KG1 (cell line): ENCODE data around the gene WDR88.
"Not testable (repeated sequence)": the region's sequence is repeated elsewhere in the genome, so short reads cannot be mapped to it uniquely, and the experiment has no call there.

Source experiments
- DNase-seq: peaks from one replicate; lab custom pipeline; 2025; lab: John Stamatoyannopoulos, UW

Gene WDR88, protein sequence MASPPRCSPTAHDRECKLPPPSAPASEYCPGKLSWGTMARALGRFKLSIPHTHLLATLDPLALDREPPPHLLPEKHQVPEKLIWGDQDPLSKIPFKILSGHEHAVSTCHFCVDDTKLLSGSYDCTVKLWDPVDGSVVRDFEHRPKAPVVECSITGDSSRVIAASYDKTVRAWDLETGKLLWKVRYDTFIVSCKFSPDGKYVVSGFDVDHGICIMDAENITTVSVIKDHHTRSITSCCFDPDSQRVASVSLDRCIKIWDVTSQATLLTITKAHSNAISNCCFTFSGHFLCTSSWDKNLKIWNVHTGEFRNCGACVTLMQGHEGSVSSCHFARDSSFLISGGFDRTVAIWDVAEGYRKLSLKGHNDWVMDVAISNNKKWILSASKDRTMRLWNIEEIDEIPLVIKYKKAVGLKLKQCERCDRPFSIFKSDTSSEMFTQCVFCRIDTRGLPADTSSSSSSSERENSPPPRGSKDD

DNA sequence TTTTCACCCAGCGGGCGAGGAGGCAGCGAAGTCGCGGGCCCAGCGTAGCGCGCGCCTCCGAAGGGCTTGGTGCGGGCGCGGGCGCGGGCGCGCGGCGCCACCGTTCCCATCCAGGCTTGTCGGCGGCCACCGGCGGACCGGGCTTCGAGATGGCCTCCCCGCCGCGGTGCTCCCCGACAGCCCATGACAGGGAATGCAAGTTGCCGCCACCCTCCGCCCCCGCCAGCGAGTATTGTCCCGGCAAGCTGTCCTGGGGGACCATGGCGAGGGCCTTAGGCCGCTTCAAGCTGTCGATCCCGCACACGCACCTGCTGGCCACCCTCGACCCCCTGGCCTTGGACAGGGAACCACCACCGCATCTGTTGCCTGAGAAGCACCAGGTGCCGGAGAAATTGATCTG, at the start of gene WDR88:
Gene WDR88 (plus strand): TSS at position 94 of the 400 bp plus-strand sequence. CDS start 56 bp downstream, at position 150.
- DNase-seq = no peak

DNA sequence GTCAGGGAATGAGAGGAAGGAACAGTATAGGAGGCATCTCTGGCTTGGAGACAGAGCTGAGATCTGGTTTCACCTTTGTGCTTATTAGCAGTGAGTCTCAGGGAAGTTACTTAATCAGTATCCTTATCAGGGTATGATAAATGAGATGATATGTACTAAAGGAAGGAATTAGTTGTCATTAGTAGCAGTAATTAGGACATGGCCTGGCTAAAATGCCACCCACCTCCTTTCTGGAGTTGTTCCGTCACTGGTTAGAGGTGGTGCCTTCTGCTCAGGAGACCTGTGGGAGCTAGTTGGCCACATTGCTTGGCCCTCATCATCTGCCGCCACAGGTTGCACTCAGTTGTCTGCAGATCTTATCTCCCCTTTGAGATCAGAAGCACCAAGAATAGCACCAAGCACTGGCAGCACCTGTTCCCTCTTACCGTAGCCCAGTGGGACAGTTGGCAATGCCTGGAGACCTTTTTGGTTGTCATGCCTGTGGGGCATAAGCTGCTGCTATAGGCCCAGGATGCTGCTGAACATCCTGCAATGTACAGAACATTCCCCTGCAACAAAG, 46.3 kb upstream of the WDR88 start:
- DNase-seq = no peak

DNA sequence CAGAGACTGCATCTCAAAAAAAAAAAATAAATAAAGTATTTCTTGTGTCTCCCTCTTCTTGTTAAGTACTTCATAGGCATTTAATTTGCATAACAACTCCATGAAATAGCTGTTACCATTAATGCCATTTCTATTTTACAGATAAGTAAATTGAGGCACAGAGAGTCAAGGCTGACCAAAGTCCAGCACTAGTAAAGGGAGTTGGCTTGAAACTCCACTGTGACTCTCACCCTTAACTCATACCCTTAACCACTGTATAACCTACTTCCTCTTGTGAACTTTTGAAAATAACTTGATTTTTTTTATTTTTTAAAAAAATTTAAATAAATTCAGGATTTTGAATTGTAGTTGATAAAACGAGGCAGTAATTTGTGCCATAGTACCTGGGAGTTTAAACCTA, 45.0 kb upstream of the WDR88 start:
- no peak for DNase-seq

DNA sequence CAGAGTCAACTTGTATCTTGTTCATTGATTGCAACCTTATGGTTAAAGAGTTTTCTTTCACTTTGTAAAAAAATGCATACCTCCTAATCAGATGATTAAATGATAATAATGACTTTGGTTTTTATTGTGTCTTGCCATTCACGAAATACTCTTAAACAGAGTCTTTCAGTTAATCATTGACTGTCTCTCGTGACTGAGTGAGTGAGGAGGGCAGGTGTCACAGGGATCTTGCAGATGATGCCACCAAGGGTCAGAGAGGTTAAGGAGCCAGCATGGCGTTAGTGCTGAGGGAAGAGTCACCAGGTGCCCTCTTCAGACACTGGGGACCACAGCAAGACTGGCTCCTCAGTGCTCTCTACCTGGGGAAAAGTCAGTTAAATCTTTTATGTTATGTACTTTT, 42.9 kb upstream of the WDR88 start:
- DNase-seq = no peak

DNA sequence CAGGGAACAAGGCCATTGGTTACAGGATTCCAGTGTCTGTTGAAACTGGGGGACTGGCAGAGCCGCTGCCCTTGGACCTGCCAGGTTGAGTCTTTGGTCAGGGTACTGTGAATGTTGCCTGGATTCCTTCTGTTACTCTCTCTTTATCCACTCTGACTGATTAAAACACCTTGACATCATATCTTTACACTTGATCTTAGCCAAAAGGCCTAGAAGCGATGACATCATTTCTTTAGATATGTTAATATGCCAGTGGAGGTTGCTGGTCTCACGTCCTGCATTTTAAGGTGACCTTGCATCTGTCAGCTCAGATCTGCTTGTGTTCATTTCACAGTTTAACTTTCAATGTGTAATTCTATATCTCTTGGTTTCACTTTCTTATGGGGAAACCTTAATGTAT, 41.7 kb upstream of the WDR88 start:
- DNase-seq = no peak

DNA sequence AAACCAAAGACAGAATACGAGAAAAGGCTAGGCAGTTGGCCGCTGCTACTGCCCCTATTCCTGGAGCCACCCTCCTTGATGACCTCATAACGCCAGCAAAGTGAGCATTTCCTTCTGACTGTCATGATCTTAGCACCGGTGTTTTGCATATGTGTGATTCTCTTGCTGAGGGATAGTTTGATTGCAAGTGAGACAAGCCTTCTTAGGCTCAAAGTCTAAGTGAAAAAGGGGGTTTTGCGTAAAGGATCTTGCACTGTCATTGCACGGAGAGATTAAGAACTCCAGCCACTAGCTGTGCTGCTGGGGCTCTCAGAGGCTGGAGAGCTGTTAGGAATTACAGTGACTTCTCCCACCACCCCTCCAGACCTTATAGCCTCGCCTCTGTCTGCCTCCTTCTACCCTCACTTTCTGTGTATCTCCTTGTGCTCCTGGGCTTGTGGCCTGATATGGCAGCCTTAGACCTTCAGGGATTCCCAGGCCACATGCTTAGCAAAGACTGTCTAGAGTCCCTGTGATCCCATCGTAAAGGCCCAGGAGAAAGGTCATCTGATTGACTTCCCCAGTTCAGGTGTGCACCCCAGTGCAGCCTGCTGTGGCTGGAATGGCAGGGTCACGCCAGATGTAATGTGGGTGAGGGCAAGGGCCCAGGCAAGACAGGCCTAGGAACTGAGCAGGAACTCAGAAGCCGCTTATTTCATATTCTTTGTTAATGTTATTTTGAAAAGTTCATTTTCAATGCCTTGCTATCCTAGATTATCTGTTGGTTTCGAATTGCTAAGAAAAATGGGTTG, 38.3 kb upstream of the WDR88 start:
- no peak for DNase-seq

DNA sequence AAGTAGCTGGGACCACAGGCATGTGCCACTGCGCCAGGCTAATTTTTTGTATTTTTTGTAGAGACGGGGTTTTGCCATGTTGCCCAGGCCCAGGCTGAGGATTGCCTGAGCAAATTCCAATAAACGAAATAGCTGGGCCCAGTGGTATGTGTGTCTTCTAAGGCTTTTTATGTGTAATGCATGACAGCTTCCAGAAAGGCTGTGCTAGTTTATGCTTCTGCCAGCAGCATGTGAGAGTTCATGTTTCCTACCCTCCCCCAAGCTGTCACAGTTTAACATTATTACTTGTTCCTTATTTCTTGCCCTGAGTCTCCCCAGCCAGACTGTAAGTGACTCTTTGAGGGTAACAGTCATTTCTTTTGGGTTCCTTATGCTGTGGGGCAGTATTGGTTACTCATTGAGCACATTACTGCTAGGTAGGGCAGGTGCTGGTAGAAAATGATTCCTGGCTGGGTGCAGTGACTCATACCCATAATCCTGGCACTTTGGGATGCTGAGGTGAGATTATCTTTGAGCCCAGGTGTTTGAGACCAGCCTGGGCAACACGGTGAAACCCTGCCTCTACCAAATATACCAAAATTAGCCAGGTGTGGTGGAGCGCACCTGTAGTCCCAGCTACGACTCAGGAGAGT, 37.4 kb upstream of the WDR88 start:
- DNase-seq = no peak

DNA sequence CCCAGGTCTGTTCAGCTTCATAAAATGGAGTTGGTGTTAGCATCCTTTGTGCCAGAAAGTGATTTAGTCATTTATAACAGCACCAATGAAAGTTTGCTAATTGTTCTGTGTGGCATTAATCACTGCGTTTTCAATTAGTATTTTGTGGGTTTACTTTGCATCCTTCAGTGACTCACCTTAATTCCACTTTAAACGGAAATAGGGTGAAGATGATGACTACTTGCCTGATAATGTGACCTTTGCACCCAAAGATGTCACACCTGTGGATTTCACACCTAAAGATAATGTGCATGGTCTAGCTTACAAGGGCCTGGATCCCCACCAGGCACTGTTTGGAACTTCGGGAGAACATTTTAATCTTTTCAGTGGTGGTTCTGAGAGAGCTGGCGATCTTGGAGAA, 35.9 kb upstream of the WDR88 start:
- no peak for DNase-seq

DNA sequence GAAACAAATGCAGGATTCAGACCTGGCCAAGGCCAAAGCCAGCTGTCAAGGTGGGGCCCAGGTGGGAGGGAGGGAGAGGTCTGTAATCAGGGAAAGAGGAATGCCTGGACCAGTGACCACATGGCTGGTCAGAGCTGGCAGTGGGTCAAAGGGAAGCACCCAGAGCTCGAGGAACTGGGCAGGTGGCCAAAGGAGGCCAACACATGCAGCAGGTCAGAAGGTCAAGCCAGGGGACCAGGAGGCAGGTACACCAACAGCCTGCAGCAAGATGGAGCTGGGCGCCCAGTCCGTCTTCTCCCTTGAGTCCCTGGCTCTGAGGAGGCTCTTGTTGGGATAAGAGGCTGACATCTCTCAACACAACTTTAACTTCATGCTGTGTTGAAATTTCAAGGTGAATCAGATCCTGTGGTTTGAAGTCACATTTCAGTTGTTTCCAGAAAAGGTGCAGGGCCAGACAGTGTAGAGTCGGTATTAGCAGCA, 33.8 kb upstream of the WDR88 start:
- no peak for DNase-seq

DNA sequence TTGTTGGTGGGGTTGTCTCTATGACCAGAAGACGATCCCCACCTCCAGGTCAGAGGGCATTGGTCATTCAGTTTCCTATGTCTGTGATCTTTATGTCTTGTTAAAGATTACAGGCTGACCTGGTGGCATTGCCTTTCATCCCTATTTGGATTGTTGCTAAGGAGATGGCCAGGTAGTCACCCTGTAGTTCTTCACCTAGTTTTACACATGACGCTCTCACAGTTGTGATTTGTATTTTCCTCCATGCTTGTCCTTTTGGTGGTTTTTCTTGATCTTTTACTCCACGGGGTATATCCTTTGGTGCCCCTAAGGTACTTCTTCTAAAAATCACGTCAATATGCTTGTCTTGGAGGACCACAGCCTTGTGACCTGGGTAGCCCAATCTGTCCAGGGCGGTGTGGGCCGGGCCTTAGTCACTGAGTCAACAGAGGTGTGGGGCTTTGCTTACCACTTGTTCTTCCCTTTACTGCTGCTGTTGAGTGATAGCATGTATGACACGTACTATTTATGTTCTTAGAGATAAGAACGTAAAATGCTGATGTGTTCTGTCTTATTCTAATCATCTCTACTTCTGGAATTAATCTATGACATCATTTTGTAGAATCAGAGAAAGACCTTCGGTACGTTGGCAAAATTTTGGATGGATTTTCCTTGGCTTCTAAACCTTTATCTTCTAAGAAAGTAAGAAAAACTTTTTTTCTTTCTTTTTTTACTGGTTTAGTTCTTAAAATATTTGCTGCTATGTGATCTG, 30.8 kb upstream of the WDR88 start:
- no peak for DNase-seq

DNA sequence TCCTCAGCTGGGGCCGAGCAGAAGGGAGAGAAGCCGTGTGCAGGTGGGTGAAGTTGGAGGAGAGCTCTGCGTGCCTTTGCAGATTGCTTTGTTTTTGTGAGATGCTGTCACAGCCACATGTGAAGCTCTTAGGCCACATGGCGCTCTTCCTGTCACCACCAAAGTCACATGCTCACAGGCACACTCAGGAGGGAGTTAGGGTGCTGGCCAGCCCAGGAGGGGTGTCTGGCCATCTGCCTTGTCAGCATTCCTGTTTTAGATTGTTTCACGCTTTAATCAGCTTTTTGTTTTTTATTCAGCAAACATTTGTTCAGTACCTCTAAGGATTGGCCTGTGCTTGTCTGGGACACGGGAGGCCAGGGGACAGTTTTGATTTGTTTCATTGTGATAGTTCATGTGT, 29.0 kb upstream of the WDR88 start:
- no peak for DNase-seq

DNA sequence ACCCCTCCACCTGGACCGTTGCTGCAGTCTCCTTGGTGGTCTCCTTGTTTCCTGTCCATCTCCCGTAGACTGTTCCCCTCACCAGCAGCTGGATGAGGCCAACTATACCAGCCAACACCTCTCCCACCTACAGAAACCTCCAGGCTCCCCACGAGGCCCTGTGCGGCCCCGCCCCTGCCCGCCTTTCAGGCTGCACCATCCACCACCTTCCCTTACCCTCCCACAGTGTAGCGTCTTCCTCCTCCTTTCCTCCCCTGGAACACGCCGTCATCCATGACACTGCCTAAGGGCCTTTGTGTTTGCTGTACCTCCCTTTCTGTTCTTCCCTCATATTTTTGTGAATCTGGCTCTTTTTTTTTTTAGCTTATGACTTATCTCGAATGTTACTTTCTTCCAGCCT, 23.8 kb upstream of the WDR88 start:
- DNase-seq = no peak

DNA sequence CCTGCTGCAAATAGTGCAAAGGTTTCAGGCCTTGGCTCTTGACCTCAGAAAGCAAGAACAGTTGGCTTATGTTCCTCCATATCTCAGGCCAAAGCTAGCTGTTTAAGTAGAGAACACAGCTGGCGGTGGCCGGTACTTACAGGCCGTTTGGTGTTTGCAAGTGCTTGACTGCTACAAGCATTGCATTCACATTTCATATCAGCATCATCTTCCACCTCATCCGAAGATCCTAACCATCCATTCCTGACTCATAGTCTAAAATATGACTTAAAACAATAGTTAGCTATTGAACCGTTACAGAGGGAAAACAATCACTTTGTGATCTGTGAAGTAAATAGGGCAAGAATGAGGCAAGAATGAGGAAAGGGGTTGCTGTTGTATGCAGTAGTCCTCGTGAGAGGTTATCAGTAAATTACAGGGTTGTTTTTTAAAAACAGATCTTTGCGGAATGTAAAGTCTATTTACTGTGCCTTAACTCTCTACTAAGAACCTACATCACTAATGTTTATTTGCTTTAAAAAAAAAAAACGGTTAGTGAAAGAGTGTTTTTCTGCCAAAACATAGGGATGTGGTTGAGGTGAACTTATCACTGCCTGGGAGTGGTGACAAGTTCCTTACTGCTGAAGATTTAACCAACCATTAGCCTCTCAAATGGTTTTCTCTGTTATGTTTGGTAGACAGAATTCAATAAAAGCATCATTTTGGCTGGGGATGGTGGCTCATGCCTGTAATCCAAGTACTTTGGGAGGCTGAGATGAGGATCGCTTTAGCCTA, 21.6 kb upstream of the WDR88 start:
- no peak for DNase-seq

DNA sequence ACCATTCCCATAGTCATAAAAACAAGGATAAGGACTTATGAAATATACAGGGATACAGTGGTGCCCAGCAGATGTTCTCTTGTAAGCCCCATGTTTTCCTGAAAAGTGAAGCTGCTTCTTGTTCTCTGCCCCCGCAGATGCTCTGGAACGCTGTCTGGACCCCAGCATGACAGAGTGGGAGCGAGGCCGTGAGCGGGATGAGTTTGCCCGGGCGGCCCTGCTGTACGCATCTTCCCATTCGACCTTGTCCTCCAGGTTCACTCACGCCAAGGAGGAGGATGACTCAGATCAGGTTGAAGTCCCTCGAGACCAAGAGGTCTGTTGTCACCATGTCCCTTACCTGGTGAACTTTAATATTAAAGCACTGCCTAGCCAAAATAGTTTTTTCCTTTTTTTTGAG, 20.3 kb upstream of the WDR88 start:
- no peak for DNase-seq

DNA sequence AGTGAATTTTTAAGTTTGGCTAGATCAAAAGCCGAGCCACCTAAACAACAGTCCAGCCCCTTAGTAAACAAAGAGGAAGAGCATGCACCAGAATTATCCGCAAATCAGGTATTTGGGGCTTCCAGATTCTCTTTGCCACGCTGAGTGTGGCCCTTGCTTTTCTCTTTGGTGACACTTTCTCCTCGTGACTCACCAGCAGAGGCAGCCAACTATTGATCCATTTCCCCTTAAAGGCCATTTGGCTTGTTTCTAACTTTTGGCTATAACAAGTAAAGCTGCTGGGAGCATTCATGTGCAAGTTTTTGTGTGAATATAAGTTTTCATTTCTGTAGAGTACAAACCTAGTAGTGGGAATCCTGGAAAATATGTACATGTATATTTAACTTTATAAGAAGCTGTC, 17.6 kb upstream of the WDR88 start:
- no peak for DNase-seq

DNA sequence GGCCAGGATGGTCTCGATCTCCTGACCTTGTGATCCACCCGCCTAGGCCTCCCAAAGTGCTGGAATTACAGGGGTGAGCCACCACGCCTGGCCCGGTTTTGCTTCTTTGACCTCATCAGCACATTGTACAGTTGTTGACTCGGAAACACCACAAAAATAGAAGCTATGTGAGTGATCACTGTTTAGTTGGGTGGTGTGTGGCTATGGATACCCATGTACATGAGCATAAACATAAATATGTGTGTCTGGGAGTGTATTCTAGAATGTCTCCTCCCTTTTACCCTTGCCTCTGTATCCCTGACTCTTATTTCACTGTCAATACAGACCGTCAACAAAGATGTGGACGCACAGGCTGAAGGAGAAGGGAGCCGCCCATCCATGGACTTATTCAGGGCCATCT, 14.4 kb upstream of the WDR88 start:
- DNase-seq = no peak

DNA sequence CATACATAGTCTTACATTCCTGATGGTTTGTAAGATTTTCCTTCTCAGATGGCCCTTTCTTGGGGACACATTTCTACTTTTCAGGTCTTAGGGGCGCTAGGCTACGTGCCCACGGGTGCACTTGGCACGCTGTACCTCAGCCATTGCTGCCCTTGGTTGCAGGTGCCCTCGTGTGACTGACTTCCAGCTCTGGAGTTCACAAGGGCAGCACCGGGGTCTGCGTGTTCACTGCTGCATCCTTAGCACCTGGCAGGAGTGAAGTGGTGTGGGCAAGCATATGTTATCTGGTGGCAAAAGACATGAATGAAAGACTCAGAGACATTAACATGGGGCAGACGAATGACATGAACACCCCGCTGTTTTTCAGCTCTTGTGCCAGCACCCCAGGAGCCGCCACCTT, 13.3 kb upstream of the WDR88 start:
- DNase-seq = no peak

DNA sequence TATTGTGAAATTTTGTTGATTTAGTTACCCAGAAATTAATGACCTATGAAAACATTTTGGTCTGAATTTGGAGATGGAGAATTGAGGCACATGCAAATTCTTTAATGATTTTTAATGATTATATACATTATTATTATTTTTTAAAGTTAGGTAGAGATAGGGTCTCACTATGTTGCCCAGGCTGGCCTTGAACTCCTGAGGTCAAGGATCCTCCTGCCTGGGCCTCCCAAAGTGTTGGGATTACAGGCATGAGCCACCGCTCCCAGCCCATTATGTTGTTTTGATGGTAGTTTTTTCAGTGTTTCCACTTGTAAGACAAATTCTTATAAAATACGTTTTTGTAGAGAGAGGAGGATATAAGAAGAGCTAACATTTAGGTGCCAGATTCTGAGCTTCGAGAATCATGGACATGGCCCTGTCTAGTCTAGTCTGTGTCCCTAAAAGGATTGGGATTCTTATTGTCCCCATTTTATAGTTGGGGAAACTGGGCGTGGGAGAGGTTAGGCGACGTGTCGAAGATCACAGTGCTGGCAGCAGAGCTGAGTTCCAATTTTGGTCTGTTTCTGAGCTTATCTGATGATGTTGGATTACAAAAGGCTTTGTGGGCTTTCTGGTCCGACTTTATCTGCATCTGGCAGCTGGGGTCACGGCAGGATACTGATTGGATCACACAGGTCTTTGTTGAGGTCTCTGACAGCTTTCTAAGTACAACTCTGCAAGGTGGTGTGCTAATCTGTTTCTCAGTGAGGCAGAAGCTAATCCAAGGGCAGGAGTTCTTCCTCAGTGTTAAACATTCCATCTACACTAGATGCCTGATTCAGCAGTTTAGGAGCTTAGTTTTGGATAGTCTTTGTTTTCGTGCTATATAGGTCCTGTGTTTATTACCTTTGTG, 7.5 kb upstream of the WDR88 start:
- DNase-seq = no peak

DNA sequence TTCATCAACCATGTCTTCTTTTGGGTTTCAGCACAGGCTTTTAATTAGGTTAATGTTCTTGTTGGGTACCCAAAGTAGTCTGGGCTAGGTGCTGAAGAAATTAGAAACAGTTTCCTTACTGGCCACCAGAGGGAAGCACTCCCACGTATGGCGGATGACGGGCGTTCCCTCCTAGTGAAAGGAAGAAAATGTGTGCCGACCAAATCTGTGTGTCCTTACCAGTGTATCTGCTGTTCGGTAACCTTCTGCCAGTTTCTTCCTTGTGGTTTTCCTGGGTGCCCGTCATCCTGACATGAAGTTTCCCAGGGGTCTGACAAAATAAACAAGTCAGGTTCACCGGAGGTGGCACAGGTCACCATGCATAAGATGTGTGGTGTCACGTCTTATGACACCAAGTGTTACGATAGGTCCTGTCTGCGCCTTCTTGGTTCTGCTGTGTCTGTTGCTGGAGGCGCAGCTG, 6.0 kb upstream of the WDR88 start:
- peak; percentile 4 for DNase-seq

DNA sequence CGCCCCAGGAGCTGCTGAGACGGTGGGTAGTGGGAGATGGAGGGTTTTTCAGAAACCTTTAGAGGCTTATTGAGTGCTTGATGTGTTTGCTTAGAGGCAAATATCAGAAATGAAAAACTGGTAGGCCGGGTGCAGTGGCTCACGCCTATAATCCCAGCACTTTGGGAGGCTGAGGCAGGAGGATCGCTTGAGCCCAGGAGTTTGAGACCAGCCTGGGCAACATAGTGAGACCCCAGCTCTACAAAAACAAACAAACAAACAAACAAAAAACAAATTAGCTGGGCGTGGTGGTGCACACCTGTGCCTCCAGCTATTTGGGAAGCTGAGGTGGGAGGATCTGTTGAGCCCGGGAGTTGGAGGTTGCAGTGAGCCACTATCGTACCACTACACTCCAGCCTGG, 5.2 kb upstream of the WDR88 start:
- not testable (repeated sequence) for DNase-seq
